Heart left ventricle (tissue), 13 donors: Measurements from ENCODE around the gene FUCA1.

ENCODE experiments used
- CTCF ChIP-seq, 12 donors: fragments of 200-600 bp; sonication (generic) in 4 of 12; IDR thresholded peaks; one replicate each; pipeline versions ENCODE4 v1.5.0 to v1.8.0; 2018 to 2022; ENCODE audit warnings: antibody characterized with exemption in 12 of 12, mild to moderate bottlenecking in 5 of 12
- POLR2A ChIP-seq, 2 donors: fragments of 450-650 bp; IDR thresholded peaks; one replicate each; pipeline ENCODE4 v1.6.1; 2017; ENCODE audit warnings: antibody characterized with exemption in 2 of 2, mild to moderate bottlenecking in 2 of 2, moderate library complexity in 2 of 2
- donor health status: ischemic (EF 13 %, LVEDD 7.1; RV severe dilation, severe dysfunction).
- donor health status: DM: no; HTN: yes; CAD: no.
- donor health status: DM: no; HTN: no; CAD: no.
- donor health status: ischemic (EF 25% LVEDD 6.9; RV normal size, moderate dysfunction).
- donor health status: ischemic (EF 25% LVEDD 5.7; RV mildly dilated, moderate dysfunction).
- donor health status: ischemic (EF 35%, LVEDD 5.7; RV mildly dilated, moderate dysfunction).
- donor health status: nonischemic (EF 11% LVEDD 7.7; RV severe dilation, severe dysfunction).
- donor health status: DM: yes; HTN: yes; CAD: no.
- donor health status: PGD.
- donor health status: ischemic (EF 29% LVEDD 5.4; RV normal size, mild dysfunction).
- donor health status: nonischemic (EF 23%, LVEDD 6.1; RV moderate dilation, normal function).

GRCh38 chr1:23895993-23896392, 27.9 kb upstream of the FUCA1 start:
- no peak for TF ChIP-seq CTCF (IDR thresholded peaks at IDR 0.05)
- TF ChIP-seq POLR2A (IDR thresholded peaks at IDR 0.05) = no peak
